ENCODE data around the gene ARVCF.

- TF ChIP-seq CTCF (IDR thresholded peaks at IDR 0.05): no peak
- TF ChIP-seq POLR2A (IDR thresholded peaks at IDR 0.05): no peak
These were observed 78.8 kb downstream of the ARVCF start for GRCh38 chr22:19937616-19938473.
